SK-N-MC (cell line): ENCODE data around the gene TBX3.

ENCODE experiments used
- EZH2 ChIP-seq: fragments of 200-600 bp; sonication (generic); IDR thresholded peaks from one replicate; pipeline ENCODE4 v1.6.1; 2017; ENCODE audit warnings: antibody characterized with exemption
- FOXP2 ChIP-seq: optimal IDR thresholded peaks from 2 replicates; pipeline ENCODE3; 2011; ENCODE audit warnings: mild to moderate bottlenecking, moderate library complexity; ENCODE audit not compliant: insufficient read depth; ENCODE audit errors: extremely low read length, control extremely low read depth
- POLR2AphosphoS5 ChIP-seq: IDR thresholded peaks from 2 replicates; pipeline ENCODE4 v1.6.1; 2012; ENCODE audit warnings: mild to moderate bottlenecking, low read depth, low read length, borderline replicate concordance

- TF ChIP-seq EZH2 (no peak), POLR2AphosphoS5 (no peak), FOXP2 (no peak)
These were observed 15.7 kb downstream of the TBX3 start for GRCh38 chr12:114668151-114668885.
